IMR-90 (cell line): Measurements from ENCODE around the gene ADCY2.

ENCODE experiments used
- BHLHE40 ChIP-seq: fragments of 150-350 bp; IDR thresholded peaks from 2 replicates; pipeline ENCODE4 v1.6.1; 2016; ENCODE audit warnings: mild to moderate bottlenecking, low read depth, low read length
- CEBPB ChIP-seq: IDR thresholded peaks from 2 replicates; pipeline ENCODE4 v1.6.1; 2012; ENCODE audit warnings: low read depth, low read length, improper control_type of control experiment
- ELK1 ChIP-seq: fragments of 150-350 bp; IDR thresholded peaks from 2 replicates; pipeline ENCODE4 v1.6.1; 2016; ENCODE audit warnings: low read depth, mild to moderate bottlenecking, low read length, moderate library complexity, borderline replicate concordance
- FOS ChIP-seq: fragments of 150-350 bp; IDR thresholded peaks from 2 replicates; pipeline ENCODE4 v1.6.1; 2016; ENCODE audit warnings: low read depth, low read length
- MAFK ChIP-seq: IDR thresholded peaks from 2 replicates; pipeline ENCODE4 v1.6.1; 2012; ENCODE audit warnings: low read depth, low read length, improper control_type of control experiment
- MAZ ChIP-seq: IDR thresholded peaks from 2 replicates; pipeline ENCODE4 v1.6.1; 2012; ENCODE audit warnings: low read depth, mild to moderate bottlenecking, low read length, improper control_type of control experiment, moderate library complexity, borderline replicate concordance
- POLR2A ChIP-seq: IDR thresholded peaks from 2 replicates; pipeline ENCODE4 v1.6.1; 2012; ENCODE audit warnings: mild to moderate bottlenecking, low read depth, low read length
- RAD21 ChIP-seq: IDR thresholded peaks from 2 replicates; pipeline ENCODE4 v1.6.1; 2012; ENCODE audit warnings: low read length, improper control_type of control experiment
- RCOR1 ChIP-seq: IDR thresholded peaks from 2 replicates; pipeline ENCODE4 v1.6.1; 2012; ENCODE audit warnings: mild to moderate bottlenecking, low read length, improper control_type of control experiment; ENCODE audit not compliant: insufficient replicate concordance
- RFX5 ChIP-seq: IDR thresholded peaks from 2 replicates; pipeline ENCODE4 v1.8.0; 2012; ENCODE audit warnings: low read depth, mild to moderate bottlenecking, low read length, moderate library complexity
- SMC3 ChIP-seq: fragments of 150-350 bp; IDR thresholded peaks from 2 replicates; pipeline ENCODE4 v1.6.1; 2016; ENCODE audit warnings: low read depth, mild to moderate bottlenecking, antibody characterized with exemption, low read length, moderate library complexity
- USF2 ChIP-seq: fragments of 150-350 bp; IDR thresholded peaks from 2 replicates; pipeline ENCODE4 v1.6.1; 2017; ENCODE audit warnings: mild to moderate bottlenecking, antibody characterized with exemption, low read length, low read depth
- TF ChIP-seq, protein P1 (sequence below): conservative IDR thresholded peaks from 2 replicates; pipeline ENCODE4 v1.5.1; 2012; ENCODE audit warnings: mild to moderate bottlenecking, low read depth, low read length, improper control_type of control experiment

DNA sequence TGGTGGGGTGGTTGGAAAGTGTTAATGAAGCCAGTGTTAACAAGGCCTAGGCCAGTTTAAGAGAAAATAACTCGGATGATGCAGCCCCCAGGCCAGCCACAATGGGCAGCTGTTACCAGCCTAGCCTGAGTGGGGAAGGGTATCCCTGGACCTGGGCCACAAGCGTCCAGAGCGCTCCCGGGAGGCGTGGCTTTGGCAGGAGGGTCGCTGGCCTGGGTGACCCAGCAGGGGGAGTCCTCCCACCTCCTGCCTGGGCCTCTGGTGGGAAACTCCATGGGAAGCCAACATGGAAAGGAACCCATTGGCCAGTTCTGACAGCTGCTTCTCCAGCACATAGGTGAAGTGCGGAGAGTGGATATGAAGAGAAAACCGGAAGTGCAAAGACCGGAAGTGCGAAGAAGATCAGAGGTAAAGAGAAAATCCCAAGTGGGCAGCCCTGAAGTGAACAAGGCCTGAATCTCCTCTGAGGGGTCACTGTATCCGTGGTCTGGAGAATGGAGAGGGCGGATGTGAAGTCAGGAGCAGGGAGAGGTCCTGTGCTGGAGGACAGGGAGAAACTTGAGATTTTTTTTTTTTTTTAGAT is 79.0 kb downstream of the ADCY2 start:
- TF ChIP-seq, protein P1, sequence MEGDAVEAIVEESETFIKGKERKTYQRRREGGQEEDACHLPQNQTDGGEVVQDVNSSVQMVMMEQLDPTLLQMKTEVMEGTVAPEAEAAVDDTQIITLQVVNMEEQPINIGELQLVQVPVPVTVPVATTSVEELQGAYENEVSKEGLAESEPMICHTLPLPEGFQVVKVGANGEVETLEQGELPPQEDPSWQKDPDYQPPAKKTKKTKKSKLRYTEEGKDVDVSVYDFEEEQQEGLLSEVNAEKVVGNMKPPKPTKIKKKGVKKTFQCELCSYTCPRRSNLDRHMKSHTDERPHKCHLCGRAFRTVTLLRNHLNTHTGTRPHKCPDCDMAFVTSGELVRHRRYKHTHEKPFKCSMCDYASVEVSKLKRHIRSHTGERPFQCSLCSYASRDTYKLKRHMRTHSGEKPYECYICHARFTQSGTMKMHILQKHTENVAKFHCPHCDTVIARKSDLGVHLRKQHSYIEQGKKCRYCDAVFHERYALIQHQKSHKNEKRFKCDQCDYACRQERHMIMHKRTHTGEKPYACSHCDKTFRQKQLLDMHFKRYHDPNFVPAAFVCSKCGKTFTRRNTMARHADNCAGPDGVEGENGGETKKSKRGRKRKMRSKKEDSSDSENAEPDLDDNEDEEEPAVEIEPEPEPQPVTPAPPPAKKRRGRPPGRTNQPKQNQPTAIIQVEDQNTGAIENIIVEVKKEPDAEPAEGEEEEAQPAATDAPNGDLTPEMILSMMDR: no peak
- TF ChIP-seq POLR2A (no peak), MAZ (no peak), RFX5 (no peak), MAFK (no peak), RAD21 (no peak), BHLHE40 (no peak), FOS (no peak), CEBPB (no peak), RCOR1 (no peak), USF2 (no peak), ELK1 (no peak), SMC3 (no peak)
